ENCODE results near the gene ACACA. TPM values are rescaled to one million over a fixed set of nuclear protein-coding genes. Genes with fewer than 3 reads are reported as not detected.

ACACA gene
- total and polyA plus RNA-seq, 2 donors (not counting 1 experiment from before 2014, with no cell fraction given): 4.8 to 26.2 TPM

DNA sequence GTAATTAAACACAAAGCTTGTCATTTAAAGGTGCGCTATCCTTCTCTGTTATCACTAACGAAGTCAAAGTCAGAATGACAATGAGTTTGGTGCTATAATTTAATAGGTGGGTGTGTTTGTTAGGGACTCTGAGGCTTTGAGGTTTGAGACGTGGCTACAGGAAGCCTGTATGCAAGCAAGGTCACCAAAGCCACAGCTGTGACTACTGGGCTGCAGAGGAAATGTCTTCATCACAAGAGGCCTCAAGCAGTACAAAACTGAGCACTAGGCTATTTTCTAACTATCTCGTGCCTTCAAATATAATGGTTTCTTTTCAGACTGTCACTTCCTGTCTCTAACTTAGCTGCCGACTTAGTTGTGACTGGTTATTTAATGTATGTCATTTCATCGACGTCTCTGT is 316.7 kb downstream of the ACACA start:
- TF ChIP-seq, protein P1, sequence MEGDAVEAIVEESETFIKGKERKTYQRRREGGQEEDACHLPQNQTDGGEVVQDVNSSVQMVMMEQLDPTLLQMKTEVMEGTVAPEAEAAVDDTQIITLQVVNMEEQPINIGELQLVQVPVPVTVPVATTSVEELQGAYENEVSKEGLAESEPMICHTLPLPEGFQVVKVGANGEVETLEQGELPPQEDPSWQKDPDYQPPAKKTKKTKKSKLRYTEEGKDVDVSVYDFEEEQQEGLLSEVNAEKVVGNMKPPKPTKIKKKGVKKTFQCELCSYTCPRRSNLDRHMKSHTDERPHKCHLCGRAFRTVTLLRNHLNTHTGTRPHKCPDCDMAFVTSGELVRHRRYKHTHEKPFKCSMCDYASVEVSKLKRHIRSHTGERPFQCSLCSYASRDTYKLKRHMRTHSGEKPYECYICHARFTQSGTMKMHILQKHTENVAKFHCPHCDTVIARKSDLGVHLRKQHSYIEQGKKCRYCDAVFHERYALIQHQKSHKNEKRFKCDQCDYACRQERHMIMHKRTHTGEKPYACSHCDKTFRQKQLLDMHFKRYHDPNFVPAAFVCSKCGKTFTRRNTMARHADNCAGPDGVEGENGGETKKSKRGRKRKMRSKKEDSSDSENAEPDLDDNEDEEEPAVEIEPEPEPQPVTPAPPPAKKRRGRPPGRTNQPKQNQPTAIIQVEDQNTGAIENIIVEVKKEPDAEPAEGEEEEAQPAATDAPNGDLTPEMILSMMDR (IDR thresholded peaks at IDR 0.05): no peak
- no peak for TF ChIP-seq EZH2 (IDR thresholded peaks at IDR 0.05; ENCODE audit: borderline replicate concordance, insufficient read depth, low read depth, low read length, poor library complexity, severe bottlenecking)
- Mint-ChIP-seq H3K27me3 (no peaks in the 10 kb centered on the region), H3K9me3 (ENCODE audit: insufficient read depth) (no peaks in the 10 kb centered on the region), H3K27ac (peak overlapping the region; percentile 62), H3K4me1 (peaks cover 11% of the 10 kb centered on the region), H3K4me3 (no peak overlapping the region)
- Histone ChIP-seq H3K4me3 (ENCODE audit: control extremely low read depth in 1 of 5, extremely low read depth in 1 of 5, insufficient read depth in 1 of 5, low read depth in 2 of 5, low read length in 4 of 5) (no peak overlapping the region), H3K79me2 (ENCODE audit: control insufficient read depth, insufficient read depth, low read length) (no peaks in the 10 kb centered on the region), H3K36me3 (replicated peaks in 1 of 2; ENCODE audit: control extremely low read depth in 1 of 2, control insufficient read depth in 1 of 2, extremely low read depth in 1 of 2, insufficient read depth in 2 of 2, low read length in 1 of 2) (peaks cover 5 to 18% of the 10 kb centered on the region in 2 experiments), H3K4me2 (replicated peaks; ENCODE audit: low read depth, low read length, poor library complexity, severe bottlenecking) (no peak overlapping the region), H3K4me1 (ENCODE audit: control insufficient read depth in 2 of 2, insufficient read depth in 2 of 2, low read length in 2 of 2) (peaks cover 5 to 10% of the 10 kb centered on the region in 2 donors), H2AFZ (ENCODE audit: insufficient read depth, low read depth, low read length, poor library complexity, severe bottlenecking) (peak overlapping the region; percentile 16), H3K27ac (ENCODE audit: low read length in 2 of 2) (peak overlapping the region; percentile 35 to 37), H3K9me3 (ENCODE audit: control extremely low read depth in 1 of 3, control insufficient read depth in 2 of 3, insufficient read depth in 1 of 3, low read length in 2 of 3) (no peaks in the 10 kb centered on the region), H3K27me3 (replicated peaks in 1 of 4; ENCODE audit: control extremely low read depth in 1 of 4, control insufficient read depth in 3 of 4, insufficient read depth in 4 of 4, low read length in 3 of 4) (no peaks in the 10 kb centered on the region), H4K20me1 (ENCODE audit: control insufficient read depth, insufficient read depth, low read length, poor library complexity, severe bottlenecking) (no peaks in the 10 kb centered on the region), H3K9ac (ENCODE audit: low read length) (no peak overlapping the region)
- no peak for ATAC-seq (ENCODE audit: low read depth)
- intact Hi-C loops (cut with micrococcal nuclease): no loop called here
- DNase-seq: peak; percentile 33
- 20% methylated on average over 2 of the region's 7 CpGs for WGBS (ENCODE audit: insufficient coverage)
- ChIA-PET POLR2A (no interaction called here), CTCF (no interaction called here)

DNA sequence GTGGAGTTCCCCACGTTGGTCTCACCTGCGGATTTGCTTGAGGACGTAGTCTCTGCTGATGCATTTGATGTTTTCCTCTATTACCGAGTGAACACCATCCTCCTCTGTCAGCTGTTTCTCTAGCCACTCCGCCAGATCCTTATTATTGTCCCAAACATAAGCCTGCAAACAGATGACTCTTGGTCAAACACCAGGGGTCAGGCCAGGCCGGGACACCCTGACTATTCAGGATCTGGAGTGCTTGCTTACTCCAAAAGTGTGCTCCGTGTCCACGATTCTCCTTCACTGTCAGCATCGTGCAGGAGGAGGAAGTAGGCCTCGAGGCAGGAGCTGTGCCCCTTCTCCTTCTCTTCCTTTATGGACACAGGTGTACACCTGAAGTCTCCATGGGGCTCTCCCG is 317.7 kb downstream of the ACACA start:
- 89% methylated on average over 10 of the region's 11 CpGs for WGBS (ENCODE audit: insufficient coverage)
- DNase-seq: no peak
- Histone ChIP-seq H3K27ac (ENCODE audit: low read length in 2 of 2) (no peak overlapping the region), H3K27me3 (replicated peaks in 1 of 4; ENCODE audit: control extremely low read depth in 1 of 4, control insufficient read depth in 3 of 4, insufficient read depth in 4 of 4, low read length in 3 of 4) (no peaks in the 10 kb centered on the region), H3K79me2 (ENCODE audit: control insufficient read depth, insufficient read depth, low read length) (no peaks in the 10 kb centered on the region), H2AFZ (ENCODE audit: insufficient read depth, low read depth, low read length, poor library complexity, severe bottlenecking) (no peak overlapping the region), H3K9me3 (ENCODE audit: control extremely low read depth in 1 of 3, control insufficient read depth in 2 of 3, insufficient read depth in 1 of 3, low read length in 2 of 3) (no peaks in the 10 kb centered on the region), H3K9ac (ENCODE audit: low read length) (no peak overlapping the region), H3K36me3 (replicated peaks in 1 of 2; ENCODE audit: control extremely low read depth in 1 of 2, control insufficient read depth in 1 of 2, extremely low read depth in 1 of 2, insufficient read depth in 2 of 2, low read length in 1 of 2) (peaks cover 3 to 15% of the 10 kb centered on the region in 2 experiments), H3K4me3 (ENCODE audit: control extremely low read depth in 1 of 5, extremely low read depth in 1 of 5, insufficient read depth in 1 of 5, low read depth in 2 of 5, low read length in 4 of 5) (no peak overlapping the region), H3K4me2 (replicated peaks; ENCODE audit: low read depth, low read length, poor library complexity, severe bottlenecking) (no peak overlapping the region), H3K4me1 (ENCODE audit: control insufficient read depth in 2 of 2, insufficient read depth in 2 of 2, low read length in 2 of 2) (peaks cover 5 to 10% of the 10 kb centered on the region in 2 donors), H4K20me1 (ENCODE audit: control insufficient read depth, insufficient read depth, low read length, poor library complexity, severe bottlenecking) (no peaks in the 10 kb centered on the region)
- no peak for ATAC-seq (ENCODE audit: low read depth)
- no peak overlapping the region for H3K27ac Mint-ChIP-seq
- H3K27me3 Mint-ChIP-seq: no peaks in the 10 kb centered on the region
- H3K9me3 Mint-ChIP-seq (ENCODE audit: insufficient read depth): no peaks in the 10 kb centered on the region
- intact Hi-C loops (cut with micrococcal nuclease): no loop called here
- CTCF ChIA-PET: interaction anchor here (0.6 kb wide), 1 partner anchor 42 kb away, joined by 3 read pairs; no protein-coding TSS in a partner anchor
- peaks cover 11% of the 10 kb centered on the region for H3K4me1 Mint-ChIP-seq
- POLR2A ChIA-PET: no interaction called here
- H3K4me3 Mint-ChIP-seq: no peak overlapping the region
- TF ChIP-seq, protein P1 (IDR thresholded peaks at IDR 0.05): no peak
- TF ChIP-seq EZH2 (IDR thresholded peaks at IDR 0.05; ENCODE audit: borderline replicate concordance, insufficient read depth, low read depth, low read length, poor library complexity, severe bottlenecking): no peak

All from B cell (primary cell).